K562 (cell line): ENCODE measurements around the gene UBE2L3. TPM values are rescaled to one million over a fixed set of nuclear protein-coding genes. Genes with fewer than 3 reads are reported as not detected.

ENCODE experiments used
- ATF7 ChIP-seq: fragments of 450-650 bp; IDR thresholded peaks from 2 replicates; pipeline ENCODE4 v1.7.1; 2014; ENCODE audit warnings: mild to moderate bottlenecking, moderate library complexity
- CBX5 ChIP-seq: IDR thresholded peaks from 2 replicates; pipeline ENCODE4 v1.6.1; 2014; ENCODE audit warnings: low read depth, borderline replicate concordance
- E2F3 ChIP-seq: fragments of 250-450 bp; sonication (Bioruptor Pico); IDR thresholded peaks from 2 replicates; pipeline ENCODE4 v1.4.0; 2020; ENCODE audit warnings: mild to moderate bottlenecking
- ESRRA ChIP-seq: fragments of 450-650 bp; IDR thresholded peaks from 2 replicates; pipeline ENCODE4 v1.6.1; 2014; ENCODE audit warnings: low read depth, mild to moderate bottlenecking, moderate library complexity, borderline replicate concordance
- EWSR1 ChIP-seq: fragments of 450-650 bp; IDR thresholded peaks from 2 replicates; pipeline ENCODE4 v1.6.1; 2018; ENCODE audit warnings: borderline replicate concordance, mild to moderate bottlenecking, low read depth, moderate library complexity; ENCODE audit not compliant: partially characterized antibody
- GATA2 ChIP-seq: sonication (generic); formaldehyde crosslinking; IDR thresholded peaks from 2 replicates; pipeline ENCODE4 v1.4.0; 2020; ENCODE audit warnings: mild to moderate bottlenecking, missing genetic modification reagents
- HMGN3 ChIP-seq: IDR thresholded peaks from 2 replicates; pipeline ENCODE4 v1.6.1; 2011; ENCODE audit warnings: borderline replicate concordance, low read depth, mild to moderate bottlenecking, mixed read lengths, low read length; ENCODE audit not compliant: insufficient read length; ENCODE audit errors: extremely low read depth
- HMGXB4 ChIP-seq: sonication (generic); formaldehyde crosslinking; IDR thresholded peaks from 2 replicates; pipeline ENCODE4 v1.8.1; 2023; ENCODE audit warnings: mild to moderate bottlenecking, missing genetic modification reagents
- HSF4 ChIP-seq: fragments of 250-450 bp; sonication (Bioruptor Pico); IDR thresholded peaks from 2 replicates; pipeline ENCODE4 v2.1.2; 2022; ENCODE audit warnings: mild to moderate bottlenecking, moderate library complexity, borderline replicate concordance
- KDM5B ChIP-seq: fragments of 200-600 bp; sonication (generic); IDR thresholded peaks from 2 replicates; pipeline ENCODE4 v1.6.1; 2012; ENCODE audit warnings: low read depth, mild to moderate bottlenecking, moderate library complexity, low read length, control low read depth, inconsistent platforms; ENCODE audit not compliant: insufficient replicate concordance
- KLF10 ChIP-seq: fragments of 250-450 bp; sonication (Bioruptor Pico); IDR thresholded peaks from 2 replicates; pipeline ENCODE4 v1.6.1; 2021; ENCODE audit warnings: matching md5 sums
- KLF6 ChIP-seq: fragments of 250-450 bp; sonication (Bioruptor Pico); IDR thresholded peaks from 2 replicates; pipeline ENCODE4 v1.4.0; 2020; ENCODE audit warnings: mild to moderate bottlenecking, moderate library complexity, borderline replicate concordance
- NBN ChIP-seq: fragments of 450-650 bp; IDR thresholded peaks from 2 replicates; pipeline ENCODE4 v1.6.1; 2016; ENCODE audit warnings: low read depth, mild to moderate bottlenecking
- OTX1 ChIP-seq: fragments of 450-650 bp; formaldehyde crosslinking; IDR thresholded peaks from 2 replicates; pipeline ENCODE4 v1.4.0; 2022; ENCODE audit warnings: mild to moderate bottlenecking
- PTRF ChIP-seq: fragments of 450-650 bp; IDR thresholded peaks from 2 replicates; pipeline ENCODE4 v1.6.1; 2016; ENCODE audit warnings: mild to moderate bottlenecking, missing genetic modification characterization, missing compliant biosample characterization
- RBFOX2 ChIP-seq: fragments of 200-400 bp; formaldehyde crosslinking; IDR thresholded peaks from 2 replicates; pipeline ENCODE4 v1.6.1; 2017; ENCODE audit warnings: low read depth, mild to moderate bottlenecking, low read length, moderate library complexity
- RBM22 ChIP-seq: fragments of 200-400 bp; formaldehyde crosslinking; IDR thresholded peaks from 2 replicates; pipeline ENCODE4 v1.6.1; 2018; ENCODE audit warnings: low read length, low read depth; ENCODE audit not compliant: poor library complexity, severe bottlenecking
- RNF2 ChIP-seq: sonication (generic); IDR thresholded peaks from 2 replicates; pipeline ENCODE4 v1.6.1; 2016
- SRSF3 ChIP-seq: fragments of 200-400 bp; formaldehyde crosslinking; IDR thresholded peaks from 2 replicates; pipeline ENCODE4 v1.6.1; 2016; ENCODE audit warnings: mild to moderate bottlenecking, low read length, moderate library complexity; ENCODE audit not compliant: insufficient read depth
- TSC22D4 ChIP-seq: fragments of 450-650 bp; IDR thresholded peaks from 2 replicates; pipeline ENCODE4 v1.6.1; 2016; ENCODE audit warnings: missing genetic modification characterization, missing biosample characterization, control low read depth
- U2AF2 ChIP-seq: fragments of 200-400 bp; formaldehyde crosslinking; optimal IDR thresholded peaks from 2 replicates; pipeline ENCODE3; 2017; ENCODE audit warnings: low read depth, mild to moderate bottlenecking, low read length
- WHSC1 ChIP-seq: IDR thresholded peaks from one replicate; pipeline ENCODE4 v1.6.1; 2012; ENCODE audit warnings: low read length, control low read depth, inconsistent platforms
- ZBTB1 ChIP-seq: sonication (generic); formaldehyde crosslinking; IDR thresholded peaks from 2 replicates; pipeline ENCODE4 v1.8.1; 2023; ENCODE audit warnings: missing genetic modification reagents, low read depth, mild to moderate bottlenecking, borderline replicate concordance
- ZNF133 ChIP-seq: fragments of 250-450 bp; sonication (Bioruptor Pico); IDR thresholded peaks from 2 replicates; pipeline ENCODE4 v1.4.0; 2020; ENCODE audit warnings: mild to moderate bottlenecking
- ZNF212 ChIP-seq: fragments of 450-650 bp; formaldehyde crosslinking; IDR thresholded peaks from 2 replicates; pipeline ENCODE4 v1.4.0; 2020; ENCODE audit warnings: mild to moderate bottlenecking
- ZNF586 ChIP-seq: fragments of 450-650 bp; formaldehyde crosslinking; conservative IDR thresholded peaks from 2 replicates; pipeline ENCODE4 v1.4.0; 2020; ENCODE audit warnings: mild to moderate bottlenecking, moderate library complexity
- ZNF589 ChIP-seq: fragments of 200-800 bp; sonication (Bioruptor generic); IDR thresholded peaks from 2 replicates; pipeline ENCODE4 v1.6.1; 2016; ENCODE audit warnings: low read depth, missing genetic modification characterization, missing compliant biosample characterization
- polyA plus RNA-seq, 8 experiments: library from polyadenylated mRNA; depleted of rRNA in 4 of 8; stranded (reverse) in 5 of 8; unstranded in 3 of 8; fragments of >200 nt; fragmentation: Nextera tagmentation in 2 of 8; fragmentation: Illumina TruSeq in 1 of 8; extraction: Ambion mirVana in 2 of 8; extraction: Trizol in 1 of 8; gene quantifications; 2 replicates each; pipeline versions ENCODE4 v1.2.1 to v1.2.3, GENCODE V29; 2011 to 2014; ENCODE audit warnings: inconsistent platforms in 1 of 8, missing spikeins in 1 of 8
- total RNA-seq, 7 experiments: library from RNA; depleted of rRNA in 6 of 7; stranded (reverse); fragments of >200 nt in 6 of 7; fragmentation: Illumina TruSeq in 2 of 7; extraction: Trizol in 2 of 7; gene quantifications; 2 replicates each; pipeline versions ENCODE4 v1.2.1 to v1.2.3, GENCODE V29; 2011 to 2021; ENCODE audit warnings: low replicate concordance in 1 of 7
- TF ChIP-seq, protein P1 (sequence below): fragments of 250-450 bp; sonication (Bioruptor Pico); IDR thresholded peaks from 2 replicates; pipeline ENCODE4 v1.6.1; 2021; ENCODE audit warnings: mild to moderate bottlenecking

UBE2L3 gene
- total and polyA plus RNA-seq, 9 of the 15 experiments (the other 6 are each of a cell fraction or from before 2014, with no cell fraction given): 215 to 625 (median 285) TPM

DNA sequence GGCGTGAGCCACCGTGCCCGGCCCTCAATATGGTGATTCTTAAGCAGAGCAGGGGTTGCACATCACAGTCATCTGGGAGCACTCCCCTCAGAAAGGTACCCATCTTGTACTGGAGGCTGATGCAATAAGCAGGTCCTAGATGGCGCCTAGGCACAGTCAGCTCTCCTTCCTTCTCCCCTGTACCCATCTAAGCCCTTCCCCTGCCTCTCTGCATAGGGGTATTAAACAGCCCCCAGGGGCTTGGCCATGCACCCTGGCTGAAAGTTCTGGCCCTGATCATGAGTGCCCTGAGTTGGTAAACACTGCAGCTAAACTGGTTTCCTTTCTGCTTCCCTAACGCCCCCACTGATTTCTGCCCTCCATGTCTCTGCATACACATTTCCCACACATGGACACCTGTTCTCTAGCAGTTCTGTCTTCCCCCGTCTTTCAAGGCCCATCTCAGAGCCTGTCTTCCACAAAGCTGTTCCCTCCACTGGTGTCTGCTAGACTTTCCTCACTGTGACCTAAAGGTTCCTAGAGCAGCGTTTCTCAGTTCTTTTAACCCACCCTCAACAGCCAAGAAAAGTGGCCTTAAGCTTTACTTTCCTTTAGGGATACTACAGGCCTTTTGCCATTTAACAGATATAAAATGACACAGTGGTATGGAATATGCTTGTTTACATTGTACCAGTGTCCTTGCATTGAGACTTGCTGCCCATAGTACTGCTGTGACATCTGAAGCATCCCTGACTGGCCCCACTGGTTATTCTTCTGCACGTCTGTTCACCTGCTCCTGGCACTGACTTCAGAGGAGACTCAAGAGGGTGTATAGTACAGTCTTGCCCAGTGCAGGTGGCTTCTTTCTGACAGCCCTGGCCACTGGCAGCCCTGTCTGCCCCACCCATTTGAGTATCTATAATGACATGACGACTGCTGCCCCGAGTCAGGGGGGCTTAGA is 15.6 kb downstream of the UBE2L3 start (continued):
- no peak for TF ChIP-seq RBM22
- TF ChIP-seq, protein P1, sequence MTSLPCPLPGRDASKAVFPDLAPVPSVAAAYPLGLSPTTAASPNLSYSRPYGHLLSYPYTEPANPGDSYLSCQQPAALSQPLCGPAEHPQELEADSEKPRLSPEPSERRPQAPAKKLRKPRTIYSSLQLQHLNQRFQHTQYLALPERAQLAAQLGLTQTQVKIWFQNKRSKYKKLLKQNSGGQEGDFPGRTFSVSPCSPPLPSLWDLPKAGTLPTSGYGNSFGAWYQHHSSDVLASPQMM (CRISPR knock-in tag): no peak
- no peak for TF ChIP-seq HSF4 (CRISPR knock-in tag)
- TF ChIP-seq RNF2: no peak
- no peak for TF ChIP-seq EWSR1
- no peak for TF ChIP-seq ATF7
- TF ChIP-seq ZNF589 (CRISPR knock-in tag): no peak
- TF ChIP-seq ESRRA: no peak
- no peak for TF ChIP-seq TSC22D4 (tag)
- no peak for TF ChIP-seq CBX5
- no peak for TF ChIP-seq KLF6 (CRISPR knock-in tag)
- no peak for TF ChIP-seq ZNF212
- no peak for TF ChIP-seq HMGN3
- no peak for TF ChIP-seq GATA2
- peak; percentile 54 for TF ChIP-seq HMGXB4 (CRISPR knock-in tag)
- TF ChIP-seq NBN: no peak
- TF ChIP-seq KLF10 (CRISPR knock-in tag): no peak
- peak; percentile 33 for TF ChIP-seq WHSC1
- no peak for TF ChIP-seq ZNF586 (CRISPR knock-in tag)
- no peak for TF ChIP-seq ZNF133
- no peak for TF ChIP-seq SRSF3
- peak; percentile 68; the same call in 1 of the 2 replicates for TF ChIP-seq ZBTB1 (CRISPR knock-in tag)
- 0 out of 2 replicates have a peak, but pooled peaks have one; percentile 60 for TF ChIP-seq OTX1
- no peak for TF ChIP-seq PTRF
- no peak for TF ChIP-seq RBFOX2
- TF ChIP-seq U2AF2: no peak
- no peak for TF ChIP-seq KDM5B
- no peak for TF ChIP-seq E2F3 (CRISPR knock-in tag)
